ENCODE results near the gene GMEB2. TPM values are rescaled to one million over a fixed set of nuclear protein-coding genes. Genes with fewer than 3 reads are reported as not detected.
"Not testable (repeated sequence)": the region's sequence is repeated elsewhere in the genome, so short reads cannot be mapped to it uniquely, and the experiment has no call there.

Gene GMEB2
- total and polyA plus RNA-seq, 2 donors (not counting 1 experiment from before 2014, with no cell fraction given): 6.3 to 10.9 TPM

DNA sequence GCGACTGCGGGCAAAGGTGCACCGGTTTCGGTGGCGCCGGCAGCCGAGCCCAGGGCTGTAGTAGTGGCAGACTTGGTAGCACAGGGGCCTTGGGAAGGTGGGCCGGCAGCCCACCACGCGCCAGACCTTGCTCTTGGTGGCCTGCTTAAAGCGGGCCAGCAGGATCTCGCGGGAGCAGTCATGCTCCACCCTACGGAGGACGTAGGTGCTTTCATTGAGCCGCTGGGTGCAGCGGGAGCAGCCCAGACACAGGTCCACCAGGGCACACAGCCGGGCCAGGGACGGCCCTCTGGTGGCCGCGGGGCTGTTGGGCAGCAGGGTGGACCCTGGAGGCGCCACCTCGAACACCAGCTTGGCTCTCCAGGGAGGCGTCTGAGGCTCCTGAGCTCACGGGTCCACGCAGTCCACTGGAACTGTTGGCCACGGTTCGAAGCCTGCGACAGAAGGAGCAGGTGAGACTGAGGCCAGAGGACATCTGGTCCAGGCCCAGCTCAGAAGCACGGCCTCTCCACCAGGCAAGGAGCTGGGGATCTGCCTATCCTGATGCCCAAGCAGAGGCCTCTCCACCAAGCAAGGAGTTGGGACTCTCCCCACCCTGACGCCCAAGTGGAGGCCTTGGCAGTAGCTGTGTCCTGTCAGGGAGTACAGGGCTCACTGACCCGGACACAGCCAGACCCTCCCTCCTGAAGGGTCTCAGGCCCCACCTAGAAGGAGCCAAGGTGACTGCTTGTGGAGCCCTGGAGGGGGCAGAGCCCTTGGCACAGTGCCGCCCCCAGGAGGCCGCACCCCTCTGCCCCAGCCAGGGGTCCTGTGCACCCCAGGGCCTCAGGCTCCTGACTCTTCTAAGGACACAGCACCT is 53.9 kb downstream of the GMEB2 start:
- Histone ChIP-seq H3K79me2 (ENCODE audit: control insufficient read depth, insufficient read depth, low read length) (peaks cover 5% of the 10 kb centered on the region), H3K4me1 (ENCODE audit: control insufficient read depth, extremely low read depth, insufficient read depth, low read length) (peaks cover 7% of the 10 kb centered on the region), H3K36me3 (ENCODE audit: control insufficient read depth, insufficient read depth, low read length) (peaks cover 3% of the 10 kb centered on the region), H3K9ac (ENCODE audit: insufficient read depth, low read length) (peak overlapping the region; percentile 84), H3K4me3 (replicated peaks in 1 of 4; ENCODE audit: control extremely low read depth in 1 of 4, insufficient read depth in 1 of 4, low read depth in 3 of 4, low read length in 4 of 4) (peak overlapping the region; percentile 76 to 88 (median 84)), H4K20me1 (ENCODE audit: control insufficient read depth, extremely low read depth, insufficient read depth, low read length) (no peaks in the 10 kb centered on the region), H3K9me3 (ENCODE audit: control insufficient read depth, insufficient read depth, low read depth, low read length) (no peaks in the 10 kb centered on the region), H3K27me3 (ENCODE audit: control insufficient read depth, insufficient read depth, low read length) (no peaks in the 10 kb centered on the region), H3K27ac (ENCODE audit: insufficient read depth, low read length) (peak overlapping the region; percentile 83), H2AFZ (ENCODE audit: low read length) (no peak overlapping the region), H3K4me2 (ENCODE audit: extremely low read depth, insufficient read depth, low read length) (peak overlapping the region; percentile 99)
- TF ChIP-seq, protein P1, sequence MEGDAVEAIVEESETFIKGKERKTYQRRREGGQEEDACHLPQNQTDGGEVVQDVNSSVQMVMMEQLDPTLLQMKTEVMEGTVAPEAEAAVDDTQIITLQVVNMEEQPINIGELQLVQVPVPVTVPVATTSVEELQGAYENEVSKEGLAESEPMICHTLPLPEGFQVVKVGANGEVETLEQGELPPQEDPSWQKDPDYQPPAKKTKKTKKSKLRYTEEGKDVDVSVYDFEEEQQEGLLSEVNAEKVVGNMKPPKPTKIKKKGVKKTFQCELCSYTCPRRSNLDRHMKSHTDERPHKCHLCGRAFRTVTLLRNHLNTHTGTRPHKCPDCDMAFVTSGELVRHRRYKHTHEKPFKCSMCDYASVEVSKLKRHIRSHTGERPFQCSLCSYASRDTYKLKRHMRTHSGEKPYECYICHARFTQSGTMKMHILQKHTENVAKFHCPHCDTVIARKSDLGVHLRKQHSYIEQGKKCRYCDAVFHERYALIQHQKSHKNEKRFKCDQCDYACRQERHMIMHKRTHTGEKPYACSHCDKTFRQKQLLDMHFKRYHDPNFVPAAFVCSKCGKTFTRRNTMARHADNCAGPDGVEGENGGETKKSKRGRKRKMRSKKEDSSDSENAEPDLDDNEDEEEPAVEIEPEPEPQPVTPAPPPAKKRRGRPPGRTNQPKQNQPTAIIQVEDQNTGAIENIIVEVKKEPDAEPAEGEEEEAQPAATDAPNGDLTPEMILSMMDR (conservative IDR thresholded peaks at IDR 0.05 in 1 of 2, IDR thresholded peaks at IDR 0.05 in 1 of 2; ENCODE audit: low read depth in 1 of 2, low read length in 2 of 2): no peak
- no peak for TF ChIP-seq EZH2 (IDR thresholded peaks at IDR 0.05; ENCODE audit: low read length, missing control alignments)
- no peak for DNase-seq (ENCODE audit: low read depth in 2 of 2)

DNA sequence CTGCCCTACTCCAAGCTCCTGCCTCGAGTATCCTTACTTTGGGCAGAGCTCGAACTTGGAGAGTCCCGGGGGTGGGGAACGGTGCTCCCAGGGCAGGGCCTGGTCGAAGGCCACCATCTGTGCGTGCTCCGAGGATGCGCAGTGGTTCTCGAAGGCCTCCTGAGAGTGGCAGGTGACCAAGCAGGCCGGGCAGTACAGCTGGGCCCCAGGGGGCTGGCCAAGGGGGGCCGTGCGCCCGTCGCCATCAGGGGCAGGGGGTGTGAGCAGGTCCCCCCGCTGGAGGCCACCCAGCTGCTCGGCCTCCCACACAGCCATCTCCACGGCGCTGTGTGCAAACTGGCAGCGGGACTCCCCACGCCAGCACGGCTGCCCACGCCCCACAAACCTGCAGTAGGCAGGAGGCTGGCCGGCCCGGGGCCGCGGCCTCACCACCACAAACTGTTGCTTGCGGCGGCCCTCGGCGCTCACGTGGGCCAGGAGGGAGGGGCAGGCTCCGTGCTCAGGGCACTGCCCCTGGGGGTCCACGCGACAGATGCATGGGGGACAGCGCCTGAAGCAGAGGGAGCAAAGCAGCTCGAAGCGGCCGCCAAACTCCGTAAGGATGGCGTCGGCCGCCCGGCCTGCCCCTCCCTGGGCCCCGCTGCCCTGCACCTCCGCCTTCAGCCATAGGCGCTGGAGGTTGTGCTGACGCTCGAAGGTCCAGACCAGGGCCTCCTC is 54.7 kb downstream of the GMEB2 start:
- Histone ChIP-seq H3K36me3 (ENCODE audit: control insufficient read depth, insufficient read depth, low read length) (peaks cover 3% of the 10 kb centered on the region), H3K4me2 (ENCODE audit: extremely low read depth, insufficient read depth, low read length) (no peak overlapping the region), H3K27ac (ENCODE audit: insufficient read depth, low read length) (no peak overlapping the region), H4K20me1 (ENCODE audit: control insufficient read depth, extremely low read depth, insufficient read depth, low read length) (no peaks in the 10 kb centered on the region), H2AFZ (ENCODE audit: low read length) (no peak overlapping the region), H3K4me1 (ENCODE audit: control insufficient read depth, extremely low read depth, insufficient read depth, low read length) (peaks cover 7% of the 10 kb centered on the region), H3K9me3 (ENCODE audit: control insufficient read depth, insufficient read depth, low read depth, low read length) (no peaks in the 10 kb centered on the region), H3K9ac (ENCODE audit: insufficient read depth, low read length) (peak overlapping the region; percentile 2), H3K4me3 (replicated peaks in 1 of 4; ENCODE audit: control extremely low read depth in 1 of 4, insufficient read depth in 1 of 4, low read depth in 3 of 4, low read length in 4 of 4) (no peak overlapping the region), H3K27me3 (ENCODE audit: control insufficient read depth, insufficient read depth, low read length) (no peaks in the 10 kb centered on the region), H3K79me2 (ENCODE audit: control insufficient read depth, insufficient read depth, low read length) (peaks cover 5% of the 10 kb centered on the region)
- TF ChIP-seq, protein P1 (conservative IDR thresholded peaks at IDR 0.05 in 1 of 2, IDR thresholded peaks at IDR 0.05 in 1 of 2; ENCODE audit: low read depth in 1 of 2, low read length in 2 of 2): no peak
- no peak for TF ChIP-seq EZH2 (IDR thresholded peaks at IDR 0.05; ENCODE audit: low read length, missing control alignments)
- no peak for DNase-seq (ENCODE audit: low read depth in 2 of 2)

DNA sequence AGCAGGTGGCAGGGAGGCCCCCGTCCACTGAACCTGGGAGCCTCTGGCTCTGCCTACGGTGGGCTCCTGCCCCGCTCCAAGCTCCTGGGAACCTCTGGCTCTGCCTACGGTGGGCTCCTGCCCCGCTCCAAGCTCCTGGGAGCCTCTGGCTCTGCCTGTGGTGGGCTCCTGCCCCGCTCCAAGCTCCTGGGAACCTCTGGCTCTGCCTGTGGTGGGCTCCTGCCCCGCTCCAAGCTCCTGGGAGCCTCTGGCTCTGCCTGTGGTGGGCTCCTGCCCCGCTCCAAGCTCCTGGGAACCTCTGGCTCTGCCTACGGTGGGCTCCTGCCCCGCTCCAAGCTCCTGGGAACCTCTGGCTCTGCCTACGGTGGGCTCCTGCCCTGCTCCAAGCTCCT is 55.8 kb downstream of the GMEB2 start:
- not testable (repeated sequence) for H3K36me3 ChIP-seq (ENCODE audit: control insufficient read depth, insufficient read depth, low read length); H3K4me2 ChIP-seq (ENCODE audit: extremely low read depth, insufficient read depth, low read length); H3K27ac ChIP-seq (ENCODE audit: insufficient read depth, low read length); H3K79me2 ChIP-seq (ENCODE audit: control insufficient read depth, insufficient read depth, low read length); H3K9ac ChIP-seq (ENCODE audit: insufficient read depth, low read length); H4K20me1 ChIP-seq (ENCODE audit: control insufficient read depth, extremely low read depth, insufficient read depth, low read length); H3K4me3 ChIP-seq (replicated peaks in 1 of 4; ENCODE audit: control extremely low read depth in 1 of 4, insufficient read depth in 1 of 4, low read depth in 3 of 4, low read length in 4 of 4); DNase-seq (ENCODE audit: low read depth in 2 of 2); H3K9me3 ChIP-seq (ENCODE audit: control insufficient read depth, insufficient read depth, low read depth, low read length); H2AFZ ChIP-seq (ENCODE audit: low read length); H3K27me3 ChIP-seq (ENCODE audit: control insufficient read depth, insufficient read depth, low read length); H3K4me1 ChIP-seq (ENCODE audit: control insufficient read depth, extremely low read depth, insufficient read depth, low read length)
